ENCODE measurements around the gene PLA2G4F.

Gene PLA2G4F

GRCh38 chr15:42108806-42109205 is 47.6 kb downstream of the PLA2G4F start (continued):
- no peak for TF ChIP-seq REST (tag by site-specific recombination; IDR thresholded peaks at IDR 0.05)
- TF ChIP-seq HOXC10 (CRISPR knock-in tag; IDR thresholded peaks at IDR 0.05): no peak
- no peak for TF ChIP-seq ZNF791 (tag by site-specific recombination; IDR thresholded peaks at IDR 0.05)
- TF ChIP-seq ZNF473 (tag by site-specific recombination; IDR thresholded peaks at IDR 0.05): no peak
- no peak for TF ChIP-seq ZNF560 (tag by site-specific recombination; IDR thresholded peaks at IDR 0.05; ENCODE audit: borderline replicate concordance)
- TF ChIP-seq PRDM6 (tag by site-specific recombination; IDR thresholded peaks at IDR 0.05): no peak

GRCh38 chr15:42108189-42108588 is 48.2 kb downstream of the PLA2G4F start:
- Histone ChIP-seq H3K4me1 (ENCODE audit: control insufficient read depth, insufficient read depth, low read length) (no peaks in the 10 kb centered on the region), H3K36me3 (ENCODE audit: control insufficient read depth in 2 of 2, insufficient read depth in 1 of 2, low read length in 2 of 2) (no peaks in the 10 kb centered on the region), H3K4me3 (ENCODE audit: low read depth, low read length) (no peak overlapping the region), H3K9me3 (ENCODE audit: control insufficient read depth, insufficient read depth, low read depth, low read length) (no peaks in the 10 kb centered on the region), H3K27ac (ENCODE audit: extremely low read depth, low read depth, low read length) (no peak overlapping the region)
- CTCF ChIA-PET: interaction anchor here (1.9 kb wide), 1 partner anchor 24 kb away, joined by 9 read pairs; no protein-coding TSS in a partner anchor
- POLR2A ChIA-PET: no interaction called here
- TF ChIP-seq ZBTB17 (tag by site-specific recombination; IDR thresholded peaks at IDR 0.05): no peak
- TF ChIP-seq IKZF3 (tag by site-specific recombination; IDR thresholded peaks at IDR 0.05): no peak
- TF ChIP-seq ZNF266 (tag by site-specific recombination; IDR thresholded peaks at IDR 0.05; ENCODE audit: low read depth): no peak
- TF ChIP-seq ZBTB49 (tag by site-specific recombination; IDR thresholded peaks at IDR 0.05; ENCODE audit: low read depth): no peak
- no peak for TF ChIP-seq PRDM4 (tag by site-specific recombination; IDR thresholded peaks at IDR 0.05)
- no peak for TF ChIP-seq ZBTB8A (tag by site-specific recombination; IDR thresholded peaks at IDR 0.05)
- TF ChIP-seq ZBTB21 (tag by site-specific recombination; IDR thresholded peaks at IDR 0.05): no peak
- no peak for TF ChIP-seq ZNF768 (tag by site-specific recombination; IDR thresholded peaks at IDR 0.05)
- no peak for TF ChIP-seq ZSCAN16 (tag by site-specific recombination; IDR thresholded peaks at IDR 0.05)
- no peak for TF ChIP-seq ZNF513 (tag by site-specific recombination; IDR thresholded peaks at IDR 0.05)
- TF ChIP-seq SALL2 (tag by site-specific recombination; IDR thresholded peaks at IDR 0.05; ENCODE audit: borderline replicate concordance): no peak
- TF ChIP-seq ZNF530 (tag by site-specific recombination; IDR thresholded peaks at IDR 0.05; ENCODE audit: low read depth): no peak
- no peak for TF ChIP-seq ZFP69B (tag by site-specific recombination; IDR thresholded peaks at IDR 0.05)
- TF ChIP-seq ZNF2 (tag by site-specific recombination; IDR thresholded peaks at IDR 0.05): no peak
- no peak for TF ChIP-seq PRDM1 (tag by site-specific recombination; IDR thresholded peaks at IDR 0.05)
- no peak for TF ChIP-seq GLIS1 (tag by site-specific recombination; IDR thresholded peaks at IDR 0.05)

Data from HEK293 (cell line).